Activated B cell treated with CpG ODN at 0.5 μM for 24 hours (primary cell): ENCODE results near the gene TCAP. TPM values are rescaled to one million over a fixed set of nuclear protein-coding genes. Genes with fewer than 3 reads are reported as not detected.
A peak's percentile ranks its signal among the peaks of the same experiment; 100 is the strongest.

Experiments used
- ATAC-seq: fragments of 200-7000 bp; cut with Tn5 transposase; one replicate; pipeline ENCODE4 v1.10.0; 2021; ENCODE audit warnings: low read depth, mild to moderate bottlenecking, moderate library complexity
- CTCF ChIA-PET: fragments of 350-600 bp; sonication (Branson Sonifier 250); formaldehyde crosslinking; loops from one replicate; lab custom pipeline; 2021; ENCODE audit warnings: antibody characterized with exemption; lab: Charles Lee
- POLR2A ChIA-PET: fragments of 350-600 bp; sonication (Branson Sonifier 250); formaldehyde crosslinking; loops from one replicate; lab custom pipeline; 2021; ENCODE audit warnings: antibody characterized with exemption; lab: Charles Lee
- DNase-seq: peaks from one replicate; pipeline ENCODE4 v3.0.0; 2022
- H3K27ac Mint-ChIP-seq: one replicate; pipeline ENCODE4 v1.8.0; 2020; ENCODE audit warnings: mixed read lengths
- H3K27me3 Mint-ChIP-seq: one replicate; pipeline ENCODE4 v1.8.0; 2021; ENCODE audit warnings: mixed read lengths
- H3K36me3 Mint-ChIP-seq: one replicate; pipeline ENCODE4 v1.8.0; 2021; ENCODE audit warnings: low read depth, mixed read lengths
- H3K4me1 Mint-ChIP-seq: one replicate; pipeline ENCODE4 v1.8.0; 2021; ENCODE audit warnings: mixed read lengths
- H3K4me3 Mint-ChIP-seq: one replicate; pipeline ENCODE4 v1.8.0; 2020; ENCODE audit warnings: mild to moderate bottlenecking, mixed read lengths
- H3K9me3 Mint-ChIP-seq: one replicate; pipeline ENCODE4 v1.8.0; 2020; ENCODE audit warnings: mixed read lengths
- intact Hi-C: fragments of 100-400 bp; cut with micrococcal nuclease; formaldehyde crosslinking; loops from one replicate; pipeline ENCODE4 v1.15.1; 2024
- total RNA-seq: library from RNA; stranded (reverse); gene quantifications from 2 replicates; pipeline ENCODE4 v1.2.3, GENCODE V29; 2022
- TF ChIP-seq, protein P1 (sequence below): fragments of 200-600 bp; IDR thresholded peaks from one replicate; pipeline ENCODE4 v1.8.0; 2022; ENCODE audit warnings: antibody characterized with exemption, mild to moderate bottlenecking

Gene TCAP
- total RNA-seq, 1 donor from 2014 or later: 2.3 TPM

DNA sequence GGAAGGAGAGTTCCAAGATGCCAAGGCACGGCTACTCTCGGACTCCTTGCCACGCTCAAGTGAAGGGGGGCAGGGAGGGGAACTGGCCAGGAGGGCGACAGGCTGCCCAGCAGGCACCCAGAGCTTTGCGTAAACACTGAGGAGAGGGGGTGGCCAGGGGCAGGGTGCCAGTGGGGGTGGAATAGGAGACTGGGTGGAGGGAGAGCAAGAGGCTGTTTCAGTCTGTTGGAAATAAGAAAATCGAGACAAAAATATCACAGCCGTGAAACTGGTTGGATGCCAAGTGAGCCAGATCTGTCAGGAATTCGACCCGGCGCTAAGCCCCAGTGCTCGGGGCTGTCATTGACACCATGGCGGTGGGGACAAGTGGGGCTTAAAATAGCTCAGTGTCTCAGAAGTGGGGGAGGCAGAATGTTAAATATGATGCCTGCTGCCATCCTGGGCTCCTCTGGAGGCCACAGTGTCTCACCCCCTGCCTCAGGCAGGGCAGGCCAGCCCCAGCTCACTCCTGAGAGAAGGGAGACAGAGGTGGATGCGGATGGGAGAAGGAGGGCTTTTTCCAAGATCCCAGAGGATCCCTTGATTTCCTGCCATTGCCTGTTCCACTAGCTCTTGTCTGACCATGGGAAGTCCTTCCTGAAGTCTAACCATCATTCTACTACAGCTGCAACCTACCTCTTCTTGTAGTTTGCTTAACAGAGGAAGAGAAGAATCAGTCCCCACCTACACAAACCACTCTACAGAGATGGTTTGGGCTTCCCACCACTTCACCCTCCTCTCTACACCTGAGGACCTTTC, 12.6 kb downstream of the TCAP start:
- Mint-ChIP-seq H3K36me3 (peaks cover 6% of the 10 kb centered on the region), H3K9me3 (no peaks in the 10 kb centered on the region), H3K4me3 (no peak overlapping the region), H3K4me1 (peaks cover 79% of the 10 kb centered on the region), H3K27ac (peak overlapping the region; percentile 90), H3K27me3 (no peaks in the 10 kb centered on the region)
- TF ChIP-seq, protein P1, sequence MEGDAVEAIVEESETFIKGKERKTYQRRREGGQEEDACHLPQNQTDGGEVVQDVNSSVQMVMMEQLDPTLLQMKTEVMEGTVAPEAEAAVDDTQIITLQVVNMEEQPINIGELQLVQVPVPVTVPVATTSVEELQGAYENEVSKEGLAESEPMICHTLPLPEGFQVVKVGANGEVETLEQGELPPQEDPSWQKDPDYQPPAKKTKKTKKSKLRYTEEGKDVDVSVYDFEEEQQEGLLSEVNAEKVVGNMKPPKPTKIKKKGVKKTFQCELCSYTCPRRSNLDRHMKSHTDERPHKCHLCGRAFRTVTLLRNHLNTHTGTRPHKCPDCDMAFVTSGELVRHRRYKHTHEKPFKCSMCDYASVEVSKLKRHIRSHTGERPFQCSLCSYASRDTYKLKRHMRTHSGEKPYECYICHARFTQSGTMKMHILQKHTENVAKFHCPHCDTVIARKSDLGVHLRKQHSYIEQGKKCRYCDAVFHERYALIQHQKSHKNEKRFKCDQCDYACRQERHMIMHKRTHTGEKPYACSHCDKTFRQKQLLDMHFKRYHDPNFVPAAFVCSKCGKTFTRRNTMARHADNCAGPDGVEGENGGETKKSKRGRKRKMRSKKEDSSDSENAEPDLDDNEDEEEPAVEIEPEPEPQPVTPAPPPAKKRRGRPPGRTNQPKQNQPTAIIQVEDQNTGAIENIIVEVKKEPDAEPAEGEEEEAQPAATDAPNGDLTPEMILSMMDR: no peak
- POLR2A ChIA-PET: interaction anchor here (0.6 to 2.0 kb wide), 3 partner anchors 9 to 1354 kb away, joined by 3 to 13 read pairs (median 8); partner anchors contain the start of genes PGAP3 and PNMT
- intact Hi-C loops: no loop called here
- ATAC-seq: no peak
- no peak for DNase-seq
- CTCF ChIA-PET: interaction anchor here (1.1 to 1.4 kb wide), 3 partner anchors 9 to 56 kb away, joined by 3 to 4 read pairs (median 3); partner anchors contain the start of gene PNMT

- H3K27me3 Mint-ChIP-seq: no peaks in the 10 kb centered on the region
- H3K36me3 Mint-ChIP-seq: peaks cover 12% of the 10 kb centered on the region
- peak overlapping the region; percentile 21 for H3K4me3 Mint-ChIP-seq
- peaks cover 75% of the 10 kb centered on the region for H3K4me1 Mint-ChIP-seq
- ATAC-seq (no peak), DNase-seq (no peak)
- H3K9me3 Mint-ChIP-seq: no peaks in the 10 kb centered on the region
- intact Hi-C loops: no loop called here
- TF ChIP-seq, protein P1: no peak
- ChIA-PET CTCF (interaction anchor here (1.0 to 2.2 kb wide), 6 partner anchors 8 to 57 kb away, joined by 3 to 11 read pairs (median 4); partner anchors contain the start of gene PNMT), POLR2A (interaction anchor here (0.6 to 2.2 kb wide), 8 partner anchors 9 to 1354 kb away, joined by 3 to 22 read pairs (median 6); partner anchors contain the start of genes MIEN1, PGAP3, PNMT and WIPF2)
- peak overlapping the region; percentile 90 for H3K27ac Mint-ChIP-seq
These were observed 13.4 kb downstream of the TCAP start for GRCh38 chr17:39678340-39679116.

DNA sequence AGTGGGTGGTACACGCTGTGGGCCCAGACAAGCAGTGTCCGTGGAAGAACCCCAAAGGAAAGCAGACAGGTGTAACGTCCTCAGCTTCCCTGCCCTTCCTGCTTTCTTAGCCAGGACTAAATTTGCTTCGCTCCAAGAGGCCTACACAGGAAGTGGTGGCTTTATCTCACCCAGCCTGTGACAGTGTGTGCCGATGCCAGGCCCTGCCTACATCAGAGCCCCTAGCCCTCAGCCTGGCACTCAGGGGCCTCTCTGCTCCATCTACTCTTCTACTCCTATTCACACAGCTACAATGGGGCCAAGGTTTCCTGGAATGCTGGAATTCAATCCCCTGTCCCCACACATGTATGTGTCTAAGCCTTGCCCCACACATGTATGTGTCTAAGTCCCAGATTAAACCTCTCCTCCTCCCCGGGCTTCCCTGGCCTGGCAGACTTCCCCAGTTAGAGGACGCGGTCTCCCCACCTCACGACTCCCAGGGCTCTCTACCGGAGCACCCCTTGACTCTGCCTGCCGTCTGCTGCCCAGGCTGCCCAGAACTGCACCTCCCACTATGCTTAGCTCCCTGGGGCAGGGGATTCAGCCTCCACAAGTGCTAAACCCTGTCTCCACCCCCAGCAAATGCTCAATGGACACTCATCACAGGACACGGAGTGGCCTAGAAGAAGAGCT, 14.5 kb downstream of the TCAP start:
- intact Hi-C loops: no loop called here
- TF ChIP-seq, protein P1: no peak
- peaks cover 65% of the 10 kb centered on the region for H3K4me1 Mint-ChIP-seq
- H3K4me3 Mint-ChIP-seq: peak overlapping the region; percentile 21
- H3K27ac Mint-ChIP-seq: peak overlapping the region; percentile 90
- peak; percentile 71 for ATAC-seq
- peaks cover 19% of the 10 kb centered on the region for H3K36me3 Mint-ChIP-seq
- H3K9me3 Mint-ChIP-seq: no peaks in the 10 kb centered on the region
- POLR2A ChIA-PET: interaction anchor here (0.8 to 2.2 kb wide), 9 partner anchors 9 to 539 kb away, joined by 3 to 22 read pairs (median 4); partner anchors contain the start of genes IKZF3, MIEN1, PGAP3 and PNMT
- CTCF ChIA-PET: interaction anchor here (1.0 to 2.2 kb wide), 4 partner anchors 9 to 51 kb away, joined by 3 to 11 read pairs (median 6); partner anchors contain the start of genes MIEN1 and PNMT
- DNase-seq: no peak
- H3K27me3 Mint-ChIP-seq: no peaks in the 10 kb centered on the region

DNA sequence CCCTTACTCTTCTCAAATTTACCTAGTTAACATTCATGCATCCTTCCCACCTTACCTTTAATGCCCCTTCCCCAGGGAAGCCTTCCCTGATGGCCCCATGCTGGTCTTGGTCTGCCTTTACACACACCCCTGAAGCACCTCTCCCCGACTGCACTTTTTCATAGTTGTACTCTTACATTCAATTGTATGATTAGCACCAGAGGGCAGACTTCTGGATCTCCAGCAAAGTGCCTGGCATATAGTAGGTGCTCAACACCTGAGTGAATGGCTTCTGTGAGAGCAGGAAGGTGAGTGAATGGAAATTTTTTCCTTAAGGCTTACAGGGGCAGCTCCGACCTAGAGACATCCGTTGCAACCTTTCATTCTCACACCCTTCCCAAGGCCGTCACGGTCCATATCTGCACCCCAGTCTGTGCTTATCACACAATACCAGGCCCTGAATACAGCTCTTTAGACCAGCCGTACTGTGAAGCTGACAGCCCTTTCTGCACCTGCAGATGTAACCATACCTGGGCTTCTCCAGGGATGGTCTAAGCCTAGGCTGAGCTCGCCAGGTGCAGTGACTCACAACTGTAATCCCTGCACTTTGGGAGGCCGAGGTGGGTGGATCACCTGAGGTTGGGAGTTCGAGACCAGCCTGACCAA, 18.3 kb downstream of the TCAP start:
- intact Hi-C loops: no loop called here
- Mint-ChIP-seq H3K36me3 (peaks cover 34% of the 10 kb centered on the region), H3K4me1 (peaks cover 39% of the 10 kb centered on the region)

More for the DNA sequence above, 18.3 kb downstream of the TCAP start:
- no peaks in the 10 kb centered on the region for H3K27me3 Mint-ChIP-seq
- ATAC-seq: no peak
- no peak for DNase-seq
- H3K9me3 Mint-ChIP-seq: no peaks in the 10 kb centered on the region
- no peak overlapping the region for H3K27ac Mint-ChIP-seq
- TF ChIP-seq, protein P1: no peak
- no peak overlapping the region for H3K4me3 Mint-ChIP-seq
- ChIA-PET POLR2A (interaction anchor here (0.6 kb wide), 1 partner anchor 91 kb away, joined by 3 read pairs; no protein-coding TSS in a partner anchor), CTCF (no interaction called here)
